GM12873 (cell line): Measurements from ENCODE around the gene DIRAS1.

Experiments used
- TF ChIP-seq, protein P1 (sequence below): IDR thresholded peaks from 2 replicates; pipeline ENCODE4 v1.5.1; 2012; ENCODE audit warnings: low read depth, mild to moderate bottlenecking, moderate library complexity, low read length, control low read depth; ENCODE audit not compliant: insufficient read depth; ENCODE audit errors: missing control alignments

DIRAS1 gene

DNA sequence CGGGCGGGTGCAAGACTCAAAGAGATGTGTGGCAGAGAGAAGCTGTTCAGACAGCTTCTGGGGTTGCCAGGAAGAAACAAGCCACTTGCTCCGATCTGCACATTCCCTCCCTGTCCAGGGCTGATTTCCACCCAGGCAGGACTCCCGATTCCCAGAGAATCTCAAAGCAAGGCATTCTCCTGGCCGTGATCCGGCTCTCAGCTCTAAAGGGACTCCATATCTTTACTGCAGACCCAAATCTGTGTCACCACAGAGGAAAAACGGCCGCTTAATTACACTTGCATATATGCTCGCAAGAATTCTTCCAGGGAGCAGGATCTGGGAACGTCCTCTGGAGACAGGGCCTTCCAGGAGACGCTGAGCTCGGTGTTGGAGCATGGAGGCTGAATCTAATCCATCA, 44.3 kb downstream of the DIRAS1 start:
- TF ChIP-seq, protein P1, sequence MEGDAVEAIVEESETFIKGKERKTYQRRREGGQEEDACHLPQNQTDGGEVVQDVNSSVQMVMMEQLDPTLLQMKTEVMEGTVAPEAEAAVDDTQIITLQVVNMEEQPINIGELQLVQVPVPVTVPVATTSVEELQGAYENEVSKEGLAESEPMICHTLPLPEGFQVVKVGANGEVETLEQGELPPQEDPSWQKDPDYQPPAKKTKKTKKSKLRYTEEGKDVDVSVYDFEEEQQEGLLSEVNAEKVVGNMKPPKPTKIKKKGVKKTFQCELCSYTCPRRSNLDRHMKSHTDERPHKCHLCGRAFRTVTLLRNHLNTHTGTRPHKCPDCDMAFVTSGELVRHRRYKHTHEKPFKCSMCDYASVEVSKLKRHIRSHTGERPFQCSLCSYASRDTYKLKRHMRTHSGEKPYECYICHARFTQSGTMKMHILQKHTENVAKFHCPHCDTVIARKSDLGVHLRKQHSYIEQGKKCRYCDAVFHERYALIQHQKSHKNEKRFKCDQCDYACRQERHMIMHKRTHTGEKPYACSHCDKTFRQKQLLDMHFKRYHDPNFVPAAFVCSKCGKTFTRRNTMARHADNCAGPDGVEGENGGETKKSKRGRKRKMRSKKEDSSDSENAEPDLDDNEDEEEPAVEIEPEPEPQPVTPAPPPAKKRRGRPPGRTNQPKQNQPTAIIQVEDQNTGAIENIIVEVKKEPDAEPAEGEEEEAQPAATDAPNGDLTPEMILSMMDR: no peak

DNA sequence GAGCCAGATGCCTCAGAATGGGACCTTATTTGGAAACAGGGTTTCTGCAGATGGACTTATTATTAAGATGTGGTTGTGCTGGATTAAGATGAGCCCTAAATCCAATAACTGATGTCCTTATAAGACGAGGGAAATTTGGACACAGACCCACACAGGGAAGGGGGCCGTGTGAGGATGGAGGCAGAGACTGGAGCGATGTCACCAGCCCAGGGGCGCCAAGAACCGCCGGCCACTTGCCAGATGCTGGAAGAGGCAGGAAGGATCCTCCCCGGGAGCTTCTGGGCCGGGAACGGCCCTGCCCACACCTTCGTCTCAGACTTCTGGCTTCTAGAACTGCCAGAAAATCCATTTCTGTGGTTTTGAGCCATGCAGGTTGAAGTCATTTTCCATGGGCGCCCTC, 45.3 kb downstream of the DIRAS1 start:
- TF ChIP-seq, protein P1: no peak

GRCh38 chr19:2670217-2670616, 51.0 kb downstream of the DIRAS1 start:
- TF ChIP-seq, protein P1: no peak

DNA sequence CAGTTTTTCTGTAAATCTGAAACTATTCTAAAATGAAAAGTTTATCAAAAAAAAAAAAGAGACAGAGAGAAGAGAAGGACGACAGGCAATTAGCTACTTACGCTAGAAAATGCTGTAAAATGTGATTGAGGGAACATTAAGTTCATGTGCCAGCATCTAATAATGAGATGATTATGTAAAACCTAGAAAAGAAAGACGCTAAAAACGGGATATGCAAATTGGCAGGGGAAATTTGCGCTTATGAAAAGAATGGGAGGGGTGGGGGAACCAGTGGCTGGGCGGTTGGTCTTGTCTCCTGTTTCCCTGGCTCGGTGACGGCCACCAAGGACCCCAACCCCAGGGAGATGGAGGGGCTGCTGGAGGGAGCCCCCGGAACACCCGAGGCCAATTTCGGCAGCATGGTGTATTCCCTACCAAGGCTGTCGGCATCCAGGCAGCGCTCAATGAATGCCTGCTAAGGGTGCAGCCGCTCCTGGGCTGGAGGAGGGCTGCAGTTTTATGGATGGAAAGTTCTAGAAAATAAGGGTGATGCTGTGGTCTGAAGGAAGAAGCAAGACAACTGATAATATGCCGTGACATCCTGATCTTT, 52.9 kb downstream of the DIRAS1 start:
- TF ChIP-seq, protein P1: no peak

- TF ChIP-seq, protein P1: no peak
Observed at GRCh38 chr19:2666344-2666994, 54.7 kb downstream of the DIRAS1 start.

DNA sequence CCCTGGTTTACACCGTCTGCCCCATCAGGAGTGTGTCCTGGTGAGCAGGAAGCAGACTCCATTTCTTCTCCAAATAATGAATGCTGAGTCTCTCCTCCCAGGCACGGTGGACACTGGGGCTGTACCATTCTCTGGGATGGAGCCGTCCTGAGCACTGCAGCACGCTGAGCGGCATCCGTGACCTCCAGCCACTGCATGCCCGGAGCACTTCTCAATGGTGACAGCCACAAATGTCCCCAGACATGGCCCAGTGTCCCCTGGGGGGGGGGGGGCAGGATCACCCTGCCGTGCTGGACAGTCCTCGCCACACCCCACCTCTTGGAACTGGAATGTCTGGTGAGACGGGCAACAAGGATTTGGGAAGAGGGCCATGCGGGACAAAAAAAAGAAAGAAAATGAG, 56.1 kb downstream of the DIRAS1 start:
- TF ChIP-seq, protein P1: no peak
